Gastrocnemius medialis (tissue), 4 donors: ENCODE data around the gene BDKRB1. TPM values are rescaled to one million over a fixed set of nuclear protein-coding genes. Genes with fewer than 3 reads are reported as not detected.

Experiments
- ATAC-seq, 2 donors: fragments of 150-250 bp; one replicate each; pipeline ENCODE4 v1.9.1; 2016
- DNase-seq, 2 donors: peaks; one replicate each; pipeline ENCODE4 v3.0.0-alpha.2; 2019
- H3K27ac ChIP-seq, 4 donors: fragments of 200-600 bp; sonication (generic); 1 replicate in 1 of 4; 2 replicates in 3 of 4; pipeline ENCODE4 v1.5.1; 2016 to 2018; ENCODE audit warnings: mild to moderate bottlenecking in 2 of 4, moderate library complexity in 1 of 4
- H3K27me3 ChIP-seq, 3 donors: fragments of 200-600 bp; sonication (generic) in 2 of 3; 1 replicate in 1 of 3; 2 replicates in 2 of 3; pipeline versions ENCODE4 v1.5.1 to v1.6.0; 2016 to 2019; ENCODE audit warnings: mild to moderate bottlenecking in 1 of 3, moderate library complexity in 1 of 3
- H3K36me3 ChIP-seq, 2 donors: fragments of 200-600 bp; sonication (generic) in 1 of 2; one replicate each; pipeline ENCODE4 v1.5.1; 2017 to 2018
- H3K4me1 ChIP-seq, 2 donors: fragments of 200-600 bp; sonication (generic) in 1 of 2; one replicate each; pipeline ENCODE4 v1.5.1; 2016 to 2017; ENCODE audit warnings: mild to moderate bottlenecking in 2 of 2
- H3K4me3 ChIP-seq, 4 donors: fragments of 200-600 bp; sonication (generic) in 3 of 4; 1 replicate in 1 of 4; 2 replicates in 3 of 4; pipeline ENCODE4 v1.5.1; 2016 to 2019; ENCODE audit warnings: mild to moderate bottlenecking in 2 of 4
- H3K9me3 ChIP-seq, 3 donors: fragments of 200-600 bp; sonication (generic) in 2 of 3; 1 replicate in 1 of 3; 2 replicates in 2 of 3; pipeline ENCODE4 v1.5.1; 2016 to 2019
- CTCF ChIP-seq, 5 experiments: fragments of 450-650 bp in 3 of 5; fragments of 200-600 bp in 2 of 5; sonication (generic) in 2 of 5; IDR thresholded peaks in 4 of 5; conservative IDR thresholded peaks in 1 of 5; 1 replicate in 4 of 5; 2 replicates in 1 of 5; pipeline ENCODE4 v1.5.1; 2016 to 2019; ENCODE audit warnings: antibody characterized with exemption in 5 of 5, mild to moderate bottlenecking in 3 of 5, moderate library complexity in 3 of 5
- POLR2A ChIP-seq, 2 donors: fragments of 450-650 bp; IDR thresholded peaks; one replicate each; pipeline ENCODE4 v1.6.1; 2017; ENCODE audit warnings: antibody characterized with exemption in 2 of 2, mild to moderate bottlenecking in 2 of 2, moderate library complexity in 2 of 2
- in situ Hi-C, 4 donors: fragments of 200-750 bp; cut with MboI; loops; one replicate each; pipeline versions ENCODE4 v1.15.0 to v1.8.0; 2017; ENCODE audit warnings: low sequenced_read_pairs in 4 of 4
- intact Hi-C: fragments of 100-400 bp; cut with DNase I; formaldehyde crosslinking; loops from one replicate; pipeline ENCODE4 v1.15.1; 2023; ENCODE audit warnings: low total_unique reads
- total RNA-seq, 4 donors: library from RNA; depleted of rRNA; stranded (reverse); fragments of >200 nt; gene quantifications; one replicate each; pipeline versions ENCODE4 v1.1.0 to v1.2.3, GENCODE V29; 2016

BDKRB1 gene
- total RNA-seq, 4 donors from 2014 or later, result not detected

GRCh38 chr14:96274122-96274521 is 18.1 kb downstream of the BDKRB1 start:
- no peak overlapping the region for H3K27ac ChIP-seq
- H3K4me1 ChIP-seq, result no peaks in the 10 kb centered on the region
- no peak overlapping the region for H3K4me3 ChIP-seq
- TF ChIP-seq POLR2A (IDR thresholded peaks at IDR 0.05) (no peak), CTCF (IDR thresholded peaks at IDR 0.05 in 4 of 5, conservative IDR thresholded peaks at IDR 0.05 in 1 of 5) (no peak)
- no peaks in the 10 kb centered on the region for H3K27me3 ChIP-seq
- DNase-seq, result no peak
- in situ Hi-C loops, result loop anchor here in 2 of 4 donors (10.0 to 25.0 kb wide), 2 partner anchors 179 to 712 kb away; no protein-coding TSS in a partner anchor
- no peaks in the 10 kb centered on the region for H3K36me3 ChIP-seq
- intact Hi-C loops, result loop anchor here (5.0 kb wide), 1 partner anchor 847 kb away; no protein-coding TSS in a partner anchor
- peaks cover 4 to 12% (median 6%) of the 10 kb centered on the region in 3 donors for H3K9me3 ChIP-seq
- ATAC-seq, result no peak

GRCh38 chr14:96274543-96274942 is 18.5 kb downstream of the BDKRB1 start:
- in situ Hi-C loops (loop anchor here in 2 of 4 donors (10.0 to 25.0 kb wide), 2 partner anchors 180 to 712 kb away; no protein-coding TSS in a partner anchor), intact Hi-C loops (loop anchor here (5.0 kb wide), 1 partner anchor 847 kb away; no protein-coding TSS in a partner anchor)
- DNase-seq (no peak), ATAC-seq (no peak)
- Histone ChIP-seq H3K9me3 (peaks cover 4 to 12% (median 6%) of the 10 kb centered on the region in 3 donors), H3K27me3 (no peaks in the 10 kb centered on the region), H3K4me1 (no peaks in the 10 kb centered on the region), H3K36me3 (no peaks in the 10 kb centered on the region), H3K27ac (no peak overlapping the region), H3K4me3 (no peak overlapping the region)
- no peak for TF ChIP-seq POLR2A (IDR thresholded peaks at IDR 0.05)
- TF ChIP-seq CTCF (IDR thresholded peaks at IDR 0.05 in 4 of 5, conservative IDR thresholded peaks at IDR 0.05 in 1 of 5), result no peak

GRCh38 chr14:96275177-96276112 is 19.4 kb downstream of the BDKRB1 start:
- Histone ChIP-seq H3K4me1 (no peaks in the 10 kb centered on the region), H3K4me3 (no peak overlapping the region), H3K9me3 (peaks cover 4 to 12% (median 6%) of the 10 kb centered on the region in 3 donors), H3K27ac (no peak overlapping the region), H3K27me3 (no peaks in the 10 kb centered on the region), H3K36me3 (no peaks in the 10 kb centered on the region)
- peak in 1 of 2 donors; percentile 32 for ATAC-seq
- in situ Hi-C loops (loop anchor here in 3 of 4 donors (5.0 to 25.0 kb wide), 3 partner anchors 178 to 713 kb away; no protein-coding TSS in a partner anchor), intact Hi-C loops (loop anchor here (1.0 to 5.0 kb wide), 2 partner anchors 175 to 278 kb away; no protein-coding TSS in a partner anchor)
- peak; percentile 20 to 24 for DNase-seq
- TF ChIP-seq CTCF (IDR thresholded peaks at IDR 0.05 in 4 of 5, conservative IDR thresholded peaks at IDR 0.05 in 1 of 5) (peak; percentile 69 to 86 (median 83)), POLR2A (IDR thresholded peaks at IDR 0.05) (no peak)

- intact Hi-C loops (loop anchor here (5.0 kb wide), 1 partner anchor 281 kb away; no protein-coding TSS in a partner anchor), in situ Hi-C loops (loop anchor here in 3 of 4 donors (5.0 to 25.0 kb wide), 3 partner anchors 181 to 716 kb away; no protein-coding TSS in a partner anchor)
- DNase-seq (no peak), ATAC-seq (no peak)
- Histone ChIP-seq H3K4me1 (no peaks in the 10 kb centered on the region), H3K4me3 (no peak overlapping the region), H3K27ac (no peak overlapping the region), H3K27me3 (no peaks in the 10 kb centered on the region), H3K9me3 (peaks cover 4 to 12% (median 6%) of the 10 kb centered on the region in 3 donors), H3K36me3 (peaks cover 0 to 6% of the 10 kb centered on the region in 2 donors)
- no peak for TF ChIP-seq POLR2A (IDR thresholded peaks at IDR 0.05)
- no peak for TF ChIP-seq CTCF (IDR thresholded peaks at IDR 0.05 in 4 of 5, conservative IDR thresholded peaks at IDR 0.05 in 1 of 5)
Observed at GRCh38 chr14:96277890-96278289, 21.9 kb downstream of the BDKRB1 start.
